Lower leg skin (tissue), 4 donors: Measurements from ENCODE around the gene LRFN2. TPM values are rescaled to one million over a fixed set of nuclear protein-coding genes. Genes with fewer than 3 reads are reported as not detected.

Experiments used
- DNase-seq, 2 donors: peaks; one replicate each; pipeline ENCODE4 v3.0.0-alpha.2; 2019; ENCODE audit warnings: low spot score in 2 of 2
- H3K4me3 ChIP-seq: fragments of 200-600 bp; sonication (generic); 2 replicates; pipeline ENCODE4 v1.5.1; 2017; ENCODE audit warnings: mild to moderate bottlenecking, low read depth; ENCODE audit not compliant: poor library complexity, severe bottlenecking
- POLR2A ChIP-seq, 2 donors: fragments of 450-650 bp; IDR thresholded peaks; one replicate each; pipeline ENCODE4 v1.6.1; 2016 to 2017; ENCODE audit warnings: antibody characterized with exemption in 2 of 2, mild to moderate bottlenecking in 1 of 2, moderate library complexity in 1 of 2
- WGBS, 2 donors: methylation state at CpG; one replicate each; pipeline ENCODE4 v1.1.5; 2018; 5-methylcytosine and 5-hydroxymethylcytosine counted together
- intact Hi-C: fragments of 100-400 bp; cut with DNase I; formaldehyde crosslinking; loops from one replicate; pipeline ENCODE4 v1.15.0; 2023; ENCODE audit warnings: low total_unique reads
- total RNA-seq, 4 donors: library from RNA; depleted of rRNA; stranded (reverse); fragments of >200 nt; gene quantifications; one replicate each; pipeline ENCODE4 v1.1.0, GENCODE V29; 2016
- TF ChIP-seq, protein P1 (sequence below), 3 donors: fragments of 450-650 bp; IDR thresholded peaks; one replicate each; pipeline ENCODE4 v1.5.1; 2016; ENCODE audit warnings: antibody characterized with exemption in 3 of 3, mild to moderate bottlenecking in 3 of 3, moderate library complexity in 2 of 3

The LRFN2 gene
- total RNA-seq, 4 donors from 2014 or later: 0.10 TPM; not detected in 3

DNA sequence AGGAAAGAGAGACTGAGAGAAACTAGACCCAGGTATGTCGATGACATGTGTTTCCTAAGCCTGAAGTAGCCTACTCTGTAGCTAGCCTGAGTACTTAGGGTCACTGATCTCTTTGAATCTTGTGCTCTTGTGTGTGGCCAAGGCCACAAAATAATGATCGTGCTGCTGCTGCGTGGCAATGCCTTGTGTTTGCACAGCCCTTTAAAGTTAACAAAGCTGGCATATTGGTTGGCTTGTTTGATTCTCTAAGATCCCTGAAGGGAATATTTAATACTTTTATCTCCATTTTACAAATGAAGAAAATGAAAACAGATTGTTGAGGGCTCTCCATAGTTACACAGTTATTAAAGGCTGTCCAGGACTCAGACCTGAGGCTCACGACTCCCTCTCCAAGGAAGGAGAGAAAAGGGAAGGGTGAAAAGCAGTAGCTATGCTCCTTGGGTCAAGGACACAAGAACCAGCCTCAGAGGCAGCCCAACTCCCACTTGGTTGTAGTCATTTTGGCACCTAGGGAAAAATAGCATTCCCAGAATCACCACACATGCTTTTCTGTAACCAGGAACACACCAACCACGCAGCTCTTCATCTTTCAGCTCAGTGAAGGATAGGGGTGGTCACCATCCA is 130.7 kb downstream of the LRFN2 start:
- WGBS, 2 donors: 82 to 85% methylated on average over 5 of the region's 5 CpGs
- no peak for TF ChIP-seq POLR2A (IDR thresholded peaks at IDR 0.05)
- TF ChIP-seq, protein P1, sequence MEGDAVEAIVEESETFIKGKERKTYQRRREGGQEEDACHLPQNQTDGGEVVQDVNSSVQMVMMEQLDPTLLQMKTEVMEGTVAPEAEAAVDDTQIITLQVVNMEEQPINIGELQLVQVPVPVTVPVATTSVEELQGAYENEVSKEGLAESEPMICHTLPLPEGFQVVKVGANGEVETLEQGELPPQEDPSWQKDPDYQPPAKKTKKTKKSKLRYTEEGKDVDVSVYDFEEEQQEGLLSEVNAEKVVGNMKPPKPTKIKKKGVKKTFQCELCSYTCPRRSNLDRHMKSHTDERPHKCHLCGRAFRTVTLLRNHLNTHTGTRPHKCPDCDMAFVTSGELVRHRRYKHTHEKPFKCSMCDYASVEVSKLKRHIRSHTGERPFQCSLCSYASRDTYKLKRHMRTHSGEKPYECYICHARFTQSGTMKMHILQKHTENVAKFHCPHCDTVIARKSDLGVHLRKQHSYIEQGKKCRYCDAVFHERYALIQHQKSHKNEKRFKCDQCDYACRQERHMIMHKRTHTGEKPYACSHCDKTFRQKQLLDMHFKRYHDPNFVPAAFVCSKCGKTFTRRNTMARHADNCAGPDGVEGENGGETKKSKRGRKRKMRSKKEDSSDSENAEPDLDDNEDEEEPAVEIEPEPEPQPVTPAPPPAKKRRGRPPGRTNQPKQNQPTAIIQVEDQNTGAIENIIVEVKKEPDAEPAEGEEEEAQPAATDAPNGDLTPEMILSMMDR (IDR thresholded peaks at IDR 0.05): no peak
- intact Hi-C loops: no loop called here
- DNase-seq: no peak
- no peak overlapping the region for H3K4me3 ChIP-seq

DNA sequence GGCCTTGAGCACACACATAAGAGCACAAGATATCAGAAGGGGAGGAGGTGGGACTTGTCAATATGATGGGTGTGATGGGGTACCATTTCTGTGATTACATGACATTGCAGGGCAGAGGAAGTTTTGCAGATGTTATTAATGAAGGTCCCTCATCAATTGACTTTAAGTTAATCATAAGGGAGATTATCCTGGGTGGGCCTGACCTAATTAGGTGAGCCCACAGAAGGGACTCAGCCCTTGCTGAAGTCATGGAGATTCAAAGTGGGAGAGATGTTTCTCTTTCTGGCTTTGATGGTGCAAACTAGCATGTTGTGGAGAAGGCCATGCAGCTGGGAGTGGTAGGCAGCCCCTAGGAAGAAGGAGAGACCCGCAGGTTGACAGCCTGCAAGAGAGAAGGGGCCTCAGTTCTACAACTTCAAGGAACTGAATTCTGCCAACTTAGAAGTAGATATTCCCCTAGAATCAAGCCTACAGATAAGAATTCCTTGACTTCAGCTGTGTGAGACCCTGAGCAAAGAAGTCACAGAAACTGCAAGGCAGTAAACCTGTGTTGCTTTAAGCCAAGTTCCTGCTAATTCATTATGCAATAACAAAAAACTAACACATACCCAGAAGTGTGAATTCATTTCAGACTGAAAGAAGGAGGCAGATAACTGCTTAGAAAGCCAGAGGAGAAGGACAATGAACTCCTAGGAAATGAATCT is 131.3 kb downstream of the LRFN2 start:
- no peak overlapping the region for H3K4me3 ChIP-seq
- no peak for DNase-seq
- TF ChIP-seq, protein P1 (IDR thresholded peaks at IDR 0.05): no peak
- TF ChIP-seq POLR2A (IDR thresholded peaks at IDR 0.05): no peak
- 90 to 95% methylated on average over 1 of the region's 1 CpG for WGBS, 2 donors
- intact Hi-C loops: no loop called here

DNA sequence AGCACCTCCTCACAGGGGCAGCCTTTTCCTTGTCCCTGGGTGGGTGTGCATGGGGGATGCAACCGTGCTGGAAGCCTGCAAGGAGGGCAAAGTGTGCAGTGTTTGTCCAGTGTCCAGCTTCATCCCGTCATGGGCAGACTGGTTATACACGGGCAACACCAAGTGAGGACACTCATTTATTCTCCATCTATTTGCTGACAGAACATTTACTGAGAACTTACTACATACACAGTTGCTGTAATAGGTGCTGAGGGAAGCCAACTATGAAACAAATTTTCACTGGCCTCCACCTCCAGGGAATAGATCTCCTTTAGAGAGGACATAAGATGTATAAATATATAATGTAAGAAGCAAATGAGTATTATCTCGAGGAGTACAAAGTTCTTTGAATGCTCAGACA is 136.7 kb downstream of the LRFN2 start:
- TF ChIP-seq, protein P1 (IDR thresholded peaks at IDR 0.05): no peak
- no peak for TF ChIP-seq POLR2A (IDR thresholded peaks at IDR 0.05)
- intact Hi-C loops: no loop called here
- no peak for DNase-seq
- 82 to 84% methylated on average over 4 of the region's 4 CpGs for WGBS, 2 donors
- H3K4me3 ChIP-seq: no peak overlapping the region

DNA sequence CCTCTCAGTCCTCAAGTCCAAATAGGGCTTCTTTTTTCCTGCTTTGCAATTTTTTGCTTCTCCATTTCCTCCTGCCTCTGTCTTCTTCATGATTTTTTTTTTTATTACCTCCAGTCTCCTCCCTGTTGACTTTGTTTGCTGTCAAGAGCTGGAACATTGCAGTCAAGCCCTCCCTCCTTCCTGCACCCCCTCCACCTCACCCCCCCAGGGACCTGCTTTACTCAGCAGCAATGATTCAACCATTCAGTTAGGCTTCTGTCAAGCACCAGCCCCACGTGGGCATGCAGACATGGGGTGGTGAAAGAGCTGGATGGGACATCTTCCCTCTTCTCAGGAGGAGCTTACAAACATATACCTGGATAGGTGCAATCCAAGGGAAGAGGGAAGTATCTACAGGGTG is 142.4 kb downstream of the LRFN2 start:
- TF ChIP-seq, protein P1 (IDR thresholded peaks at IDR 0.05): no peak
- TF ChIP-seq POLR2A (IDR thresholded peaks at IDR 0.05): no peak
- H3K4me3 ChIP-seq: no peak overlapping the region
- 44 to 48% methylated on average over 1 of the region's 1 CpG for WGBS, 2 donors
- intact Hi-C loops: no loop called here
- no peak for DNase-seq

DNA sequence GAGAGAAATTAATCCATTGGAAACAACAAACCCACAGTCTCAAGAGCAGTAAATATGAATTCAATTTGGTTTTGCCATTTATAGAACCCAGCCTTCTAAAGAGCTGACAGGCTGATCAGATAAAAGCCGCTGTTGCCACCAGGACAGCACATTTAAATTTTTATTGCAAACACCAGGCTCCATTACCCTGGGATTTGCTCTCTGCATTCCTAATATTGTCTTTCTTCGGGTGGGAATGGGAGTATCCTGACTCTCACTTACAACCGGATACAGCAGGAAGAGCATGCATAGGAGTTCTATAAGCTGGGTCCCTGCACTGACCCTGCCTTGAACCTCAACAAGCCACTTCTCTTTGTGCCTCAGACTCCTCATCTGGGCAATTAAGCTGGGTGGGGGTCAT is 142.9 kb downstream of the LRFN2 start:
- TF ChIP-seq, protein P1 (IDR thresholded peaks at IDR 0.05): no peak
- no peak for TF ChIP-seq POLR2A (IDR thresholded peaks at IDR 0.05)
- intact Hi-C loops: no loop called here
- 61 to 75% methylated on average over 3 of the region's 3 CpGs for WGBS, 2 donors
- DNase-seq: no peak
- no peak overlapping the region for H3K4me3 ChIP-seq
